PC-9 (cell line): Measurements from ENCODE around the gene RASGRP2. TPM values are rescaled to one million over a fixed set of nuclear protein-coding genes. Genes with fewer than 3 reads are reported as not detected.

ENCODE experiments used
- BruUV-seq: library from RNA; stranded (reverse); fragments of 400-500 nt; replicated peaks from 2 replicates; lab custom pipeline; 2021; lab: Mats Ljungman, UMichigan
- CTCF ChIA-PET: fragments of 300-600 bp; sonication (Branson Sonifier 250); formaldehyde crosslinking; loops from one replicate; lab custom pipeline; 2022; ENCODE audit warnings: antibody characterized with exemption; lab: Charles Lee
- POLR2A ChIA-PET: fragments of 300-600 bp; sonication (Branson Sonifier 250); formaldehyde crosslinking; loops from one replicate; lab custom pipeline; 2022; ENCODE audit warnings: antibody characterized with exemption; ENCODE audit not compliant: unreplicated experiment; lab: Charles Lee
- DNase-seq, 2 experiments: peaks; one replicate each; pipeline versions ENCODE4 v3.0.0 to v3.0.0-alpha.2; 2015 to 2022; ENCODE audit warnings: mixed read lengths in 1 of 2
- H2AFZ ChIP-seq: fragments of 200-600 bp; sonication (generic); 2 replicates; pipeline ENCODE4 v1.8.1; 2017; ENCODE audit warnings: antibody characterized with exemption
- H3F3A ChIP-seq: fragments of 200-600 bp; sonication (generic); 2 replicates; pipeline ENCODE4 v1.8.1; 2017; ENCODE audit warnings: antibody characterized with exemption, mild to moderate bottlenecking, low read depth; ENCODE audit not compliant: insufficient read depth
- H3K27ac ChIP-seq: fragments of 200-600 bp; sonication (generic); 2 replicates; pipeline ENCODE4 v1.6.1; 2016; ENCODE audit warnings: mixed run types
- H3K27me3 ChIP-seq: fragments of 200-600 bp; sonication (generic); 2 replicates; pipeline ENCODE4 v1.6.1; 2016; ENCODE audit warnings: low read depth, mixed run types; ENCODE audit not compliant: insufficient read depth
- H3K36me3 ChIP-seq: fragments of 200-600 bp; sonication (generic); 2 replicates; pipeline ENCODE4 v1.6.1; 2016; ENCODE audit warnings: low read depth, mixed run types
- H3K4me1 ChIP-seq: fragments of 200-600 bp; sonication (generic); replicated peaks from 2 replicates; pipeline ENCODE4 v1.6.1; 2016; ENCODE audit warnings: mixed run types; ENCODE audit not compliant: insufficient read depth
- H3K4me2 ChIP-seq: fragments of 200-600 bp; sonication (generic); 2 replicates; pipeline ENCODE4 v1.6.1; 2017; ENCODE audit warnings: mixed run types
- H3K4me3 ChIP-seq: fragments of 200-600 bp; sonication (generic); 2 replicates; pipeline ENCODE4 v1.6.1; 2016; ENCODE audit warnings: mixed run types
- H3K79me2 ChIP-seq: fragments of 200-600 bp; sonication (generic); 2 replicates; pipeline ENCODE4 v1.6.1; 2017; ENCODE audit warnings: low read depth, mixed run types
- H3K9me2 ChIP-seq: fragments of 200-600 bp; sonication (generic); 2 replicates; pipeline ENCODE4 v1.8.1; 2017; ENCODE audit warnings: mild to moderate bottlenecking; ENCODE audit not compliant: insufficient read depth
- H3K9me3 ChIP-seq: fragments of 200-600 bp; sonication (generic); 2 replicates; pipeline ENCODE4 v1.8.1; 2016; ENCODE audit warnings: low read depth; ENCODE audit not compliant: insufficient read depth
- H4K20me1 ChIP-seq: fragments of 200-600 bp; sonication (generic); 2 replicates; pipeline ENCODE4 v1.8.1; 2017; ENCODE audit not compliant: insufficient read depth
- CTCF ChIP-seq: fragments of 200-600 bp; sonication (generic); conservative IDR thresholded peaks from 2 replicates; pipeline ENCODE4 v1.6.1; 2017; ENCODE audit warnings: mixed run types, antibody characterized with exemption, mild to moderate bottlenecking, moderate library complexity
- EZH2 ChIP-seq: fragments of 200-600 bp; sonication (generic); IDR thresholded peaks from 2 replicates; pipeline ENCODE4 v1.8.0; 2017; ENCODE audit warnings: antibody characterized with exemption, low read depth
- intact Hi-C: fragments of 100-400 bp; cut with micrococcal nuclease; formaldehyde crosslinking; loops from one replicate; pipeline ENCODE4 v1.10.0; 2022; ENCODE audit not compliant: unreplicated experiment
- total RNA-seq: library from RNA; stranded (reverse); gene quantifications from 2 replicates; pipeline ENCODE4 v1.2.3, GENCODE V29; 2021

The RASGRP2 gene
- total RNA-seq, 1 experiment from 2014 or later = 1.0 TPM

GRCh38 chr11:64760759-64761420 lies 16.9 kb upstream of the RASGRP2 start:
- H3K4me3 ChIP-seq = no peak overlapping the region
- H3K4me2 ChIP-seq = no peak overlapping the region
- ChIA-PET CTCF (interaction anchor here (0.6 kb wide), 1 partner anchor 133 kb away, joined by 4 read pairs; no protein-coding TSS in a partner anchor), POLR2A (interaction anchor here (0.6 to 0.7 kb wide), 2 partner anchors 18 to 1944 kb away, joined by 3 to 6 read pairs; no protein-coding TSS in a partner anchor)
- H3K9me3 ChIP-seq = no peaks in the 10 kb centered on the region
- no peak for DNase-seq
- no peak overlapping the region for H2AFZ ChIP-seq
- H3K4me1 ChIP-seq = no peaks in the 10 kb centered on the region
- peaks cover 20% of the 10 kb centered on the region for H3K36me3 ChIP-seq
- H4K20me1 ChIP-seq = peaks cover 45% of the 10 kb centered on the region
- no TSS peak for BruUV-seq
- TF ChIP-seq CTCF (no peak), EZH2 (no peak)
- no peaks in the 10 kb centered on the region for H3K79me2 ChIP-seq
- intact Hi-C loops = no loop called here
- H3K9me2 ChIP-seq = no peaks in the 10 kb centered on the region
- no peak overlapping the region for H3K27ac ChIP-seq
- no peaks in the 10 kb centered on the region for H3K27me3 ChIP-seq
- H3F3A ChIP-seq = peaks cover 71% of the 10 kb centered on the region

- H3K4me2 ChIP-seq = no peak within 1 kb of the TSS
- peaks cover 16% of the 10 kb centered on the region for H3K36me3 ChIP-seq
- no peaks in the 10 kb centered on the region for H3K9me3 ChIP-seq
- no peaks in the 10 kb centered on the region for H3K27me3 ChIP-seq
- H3F3A ChIP-seq = peaks cover 65% of the 10 kb centered on the region
- H2AFZ ChIP-seq = no peak within 1 kb of the TSS
- no peak within 1 kb of the TSS for H3K4me3 ChIP-seq
- intact Hi-C loops = no loop called here
- no peaks in the 10 kb centered on the region for H3K9me2 ChIP-seq
- no peak for TF ChIP-seq CTCF
- TF ChIP-seq EZH2 = no peak
- BruUV-seq = no TSS peak
- no peaks in the 10 kb centered on the region for H3K4me1 ChIP-seq
- no peak within 1 kb of the TSS for H3K27ac ChIP-seq
- peaks cover 36% of the 10 kb centered on the region for H4K20me1 ChIP-seq
- ChIA-PET CTCF (interaction anchor here (0.7 kb wide), 1 partner anchor 34 kb away, joined by 5 read pairs; no protein-coding TSS in a partner anchor), POLR2A (no interaction called here)
- H3K79me2 ChIP-seq = no peaks in the 10 kb centered on the region
- DNase-seq = no peak
Measured at GRCh38 chr11:64759722-64760719, 16.1 kb upstream of the RASGRP2 start, which contains the start of gene PYGM. Gene PYGM (minus strand): TSS chr11:64759974. CDS start chr11:64759898, 76 bp downstream.

GRCh38 chr11:64759131-64759721 lies 15.3 kb upstream of the RASGRP2 start:
- Histone ChIP-seq H3K9me3 (no peaks in the 10 kb centered on the region), H3K4me2 (no peak overlapping the region), H3K9me2 (no peaks in the 10 kb centered on the region), H3K4me3 (no peak overlapping the region), H3K79me2 (no peaks in the 10 kb centered on the region), H3K27ac (no peak overlapping the region), H3K4me1 (no peaks in the 10 kb centered on the region), H3K27me3 (no peaks in the 10 kb centered on the region), H2AFZ (no peak overlapping the region), H3F3A (peaks cover 57% of the 10 kb centered on the region), H4K20me1 (peaks cover 28% of the 10 kb centered on the region), H3K36me3 (peaks cover 9% of the 10 kb centered on the region; the same call in 1 of the 2 replicates)
- TF ChIP-seq CTCF (no peak), EZH2 (no peak)
- no peak for DNase-seq
- intact Hi-C loops = no loop called here
- no TSS peak for BruUV-seq
- POLR2A ChIA-PET = no interaction called here
- CTCF ChIA-PET = no interaction called here
